ENCODE measurements around the gene SLC25A38.
A peak's percentile ranks its signal among the peaks of the same experiment; 100 is the strongest.

DNA sequence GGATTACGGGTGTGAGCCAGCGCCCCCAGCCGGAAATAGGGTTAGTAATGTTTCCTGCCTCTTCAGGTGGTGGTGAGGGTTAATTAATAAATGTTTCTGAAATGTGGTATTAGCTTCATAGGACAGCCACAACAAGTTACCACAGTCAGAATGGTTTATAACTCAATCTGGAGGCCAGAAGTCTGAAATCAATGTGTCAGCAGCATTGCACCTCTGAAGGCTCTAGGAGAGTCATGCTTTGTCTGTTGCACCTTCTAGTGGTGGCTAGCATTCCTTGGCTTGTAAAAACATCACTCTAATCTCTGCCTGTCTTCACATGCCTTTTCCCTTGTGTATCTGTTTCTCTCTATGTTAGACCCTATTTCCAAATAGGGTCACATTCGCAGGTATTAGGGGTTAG lies 15.5 kb downstream of the SLC25A38 start:
- TF ChIP-seq, protein P1, sequence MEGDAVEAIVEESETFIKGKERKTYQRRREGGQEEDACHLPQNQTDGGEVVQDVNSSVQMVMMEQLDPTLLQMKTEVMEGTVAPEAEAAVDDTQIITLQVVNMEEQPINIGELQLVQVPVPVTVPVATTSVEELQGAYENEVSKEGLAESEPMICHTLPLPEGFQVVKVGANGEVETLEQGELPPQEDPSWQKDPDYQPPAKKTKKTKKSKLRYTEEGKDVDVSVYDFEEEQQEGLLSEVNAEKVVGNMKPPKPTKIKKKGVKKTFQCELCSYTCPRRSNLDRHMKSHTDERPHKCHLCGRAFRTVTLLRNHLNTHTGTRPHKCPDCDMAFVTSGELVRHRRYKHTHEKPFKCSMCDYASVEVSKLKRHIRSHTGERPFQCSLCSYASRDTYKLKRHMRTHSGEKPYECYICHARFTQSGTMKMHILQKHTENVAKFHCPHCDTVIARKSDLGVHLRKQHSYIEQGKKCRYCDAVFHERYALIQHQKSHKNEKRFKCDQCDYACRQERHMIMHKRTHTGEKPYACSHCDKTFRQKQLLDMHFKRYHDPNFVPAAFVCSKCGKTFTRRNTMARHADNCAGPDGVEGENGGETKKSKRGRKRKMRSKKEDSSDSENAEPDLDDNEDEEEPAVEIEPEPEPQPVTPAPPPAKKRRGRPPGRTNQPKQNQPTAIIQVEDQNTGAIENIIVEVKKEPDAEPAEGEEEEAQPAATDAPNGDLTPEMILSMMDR (conservative IDR thresholded peaks at IDR 0.05; ENCODE audit: low read depth, low read length), result 0 out of 2 replicates have a peak, but pooled peaks have one; percentile 13
- no peak for TF ChIP-seq EZH2 (IDR thresholded peaks at IDR 0.05; ENCODE audit: low read length, unreplicated experiment)
- TF ChIP-seq EZH2phosphoT487 (IDR thresholded peaks at IDR 0.05; ENCODE audit: borderline replicate concordance, low read length), result no peak

All from PC-3 (cell line).